Fibroblast of skin of left biceps (primary cell): ENCODE results near the gene SYCE1L.

Experiments
- DNase-seq, 2 experiments: peaks; one replicate each; pipeline ENCODE4 v3.0.0-alpha.2; 2013; ENCODE audit warnings: low read depth in 2 of 2

SYCE1L gene

GRCh38 chr16:77250400-77250799 lies 51.2 kb downstream of the SYCE1L start:
- DNase-seq = peak; percentile 30 to 33
